HG02678 (cell line): ENCODE results near the gene SYT1.

Experiments used
- ATAC-seq: cut with Tn5 transposase; IDR thresholded peaks from one replicate; pipeline ENCODE4 v1.9.1; 2021; ENCODE audit warnings: mild to moderate bottlenecking, moderate library complexity; ENCODE audit not compliant: unreplicated experiment

The SYT1 gene

GRCh38 chr12:79274501-79275064 is 410.0 kb downstream of the SYT1 start:
- ATAC-seq = no peak

DNA sequence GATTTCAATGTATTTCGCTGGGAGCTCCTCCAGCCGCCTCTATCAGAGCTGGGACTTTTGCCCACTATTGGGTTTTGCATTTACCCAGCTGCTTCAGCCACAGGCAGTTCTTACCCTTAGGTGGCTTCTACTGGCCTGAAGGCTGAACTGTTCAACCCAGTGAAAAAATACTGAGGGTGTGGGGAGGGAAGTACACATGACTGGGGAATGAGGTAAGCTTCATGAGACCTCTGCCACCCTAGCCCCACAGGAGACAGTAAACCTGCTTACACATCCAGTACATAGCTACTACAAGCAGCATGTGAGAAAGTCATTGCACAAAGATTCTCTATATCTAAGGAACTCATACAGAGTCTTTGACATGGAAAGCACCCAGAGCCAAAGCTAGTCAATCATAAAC is 411.1 kb downstream of the SYT1 start:
- ATAC-seq = no peak

DNA sequence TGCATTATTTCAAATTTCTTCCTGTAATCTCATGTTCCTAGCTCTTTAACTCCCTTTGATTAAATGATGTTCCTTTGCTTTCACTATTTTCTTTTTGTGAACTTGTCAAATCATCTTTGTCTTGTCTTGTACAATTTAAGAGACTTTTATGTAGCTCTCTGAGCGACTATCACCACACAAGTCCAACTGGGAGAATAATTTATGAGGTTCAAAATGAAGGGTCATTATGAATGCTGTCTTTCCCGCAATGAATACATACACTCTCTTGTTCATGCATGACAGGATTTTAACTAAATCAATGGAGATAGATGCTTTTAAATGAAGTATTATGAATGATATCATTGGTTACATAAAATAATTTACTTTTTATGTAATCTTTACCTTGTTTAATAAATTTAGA is 418.8 kb downstream of the SYT1 start:
- ATAC-seq = no peak

- no peak for ATAC-seq
Observed at GRCh38 chr12:79288911-79289310, 424.3 kb downstream of the SYT1 start.

DNA sequence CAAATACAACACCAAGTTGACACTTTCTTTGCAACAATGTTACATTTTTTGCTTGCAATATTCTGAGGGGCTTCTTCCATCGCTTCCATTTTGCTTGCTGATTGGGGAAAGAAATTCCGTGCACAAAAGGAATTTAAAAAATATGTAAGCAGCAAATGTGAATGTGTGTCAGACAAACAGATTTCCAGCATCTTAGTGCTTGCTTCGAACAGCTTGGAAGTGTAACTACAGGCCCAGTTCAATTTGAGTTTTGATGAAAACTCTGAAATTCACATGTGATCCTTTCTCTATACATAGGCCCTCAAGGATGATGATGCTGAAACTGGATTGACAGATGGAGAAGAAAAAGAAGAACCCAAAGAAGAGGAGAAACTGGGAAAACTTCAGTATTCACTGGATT is 427.1 kb downstream of the SYT1 start:
- ATAC-seq = no peak

DNA sequence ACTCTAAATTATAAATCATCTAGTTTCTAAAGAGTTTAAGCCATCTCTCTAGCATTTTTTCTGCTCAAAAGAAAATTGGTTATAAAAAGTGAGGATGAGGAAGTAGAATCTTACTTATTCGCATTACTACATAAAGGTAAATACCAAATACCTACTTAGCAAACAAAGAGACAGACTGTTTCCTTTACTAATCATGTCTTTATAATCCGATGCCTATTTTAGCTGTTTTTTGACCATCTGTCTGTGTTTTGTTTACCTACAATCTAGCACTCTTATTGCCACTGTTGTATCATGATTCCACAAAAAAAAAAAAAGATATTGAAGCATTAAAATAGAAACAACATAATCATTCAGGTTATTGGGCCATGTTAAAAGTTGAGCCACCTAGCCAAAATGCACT is 430.0 kb downstream of the SYT1 start:
- ATAC-seq = no peak

DNA sequence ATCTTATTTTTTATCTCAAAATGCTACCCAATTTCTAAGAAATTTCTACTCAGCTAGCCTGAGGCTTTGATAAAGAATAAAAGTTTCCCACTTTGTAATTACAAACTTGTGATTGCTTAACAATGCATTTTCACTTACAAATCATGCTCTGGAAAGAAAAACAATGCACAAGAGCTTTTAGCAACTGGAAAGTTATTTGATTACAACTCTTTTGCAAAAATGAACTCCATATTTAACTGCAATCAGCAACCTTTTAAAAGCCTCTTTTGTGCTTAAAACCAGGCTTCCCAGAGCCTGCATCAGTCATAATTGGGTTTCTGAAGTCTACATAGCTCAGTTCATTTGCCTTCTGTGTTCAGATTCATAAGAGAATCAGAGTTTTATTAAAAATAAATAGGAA is 431.0 kb downstream of the SYT1 start:
- ATAC-seq = no peak

- no peak for ATAC-seq
Observed at GRCh38 chr12:79296133-79296532, 431.6 kb downstream of the SYT1 start.

GRCh38 chr12:79296871-79297270 is 432.3 kb downstream of the SYT1 start:
- ATAC-seq = no peak

- no peak for ATAC-seq
Observed at GRCh38 chr12:79298506-79298905, 433.9 kb downstream of the SYT1 start.

DNA sequence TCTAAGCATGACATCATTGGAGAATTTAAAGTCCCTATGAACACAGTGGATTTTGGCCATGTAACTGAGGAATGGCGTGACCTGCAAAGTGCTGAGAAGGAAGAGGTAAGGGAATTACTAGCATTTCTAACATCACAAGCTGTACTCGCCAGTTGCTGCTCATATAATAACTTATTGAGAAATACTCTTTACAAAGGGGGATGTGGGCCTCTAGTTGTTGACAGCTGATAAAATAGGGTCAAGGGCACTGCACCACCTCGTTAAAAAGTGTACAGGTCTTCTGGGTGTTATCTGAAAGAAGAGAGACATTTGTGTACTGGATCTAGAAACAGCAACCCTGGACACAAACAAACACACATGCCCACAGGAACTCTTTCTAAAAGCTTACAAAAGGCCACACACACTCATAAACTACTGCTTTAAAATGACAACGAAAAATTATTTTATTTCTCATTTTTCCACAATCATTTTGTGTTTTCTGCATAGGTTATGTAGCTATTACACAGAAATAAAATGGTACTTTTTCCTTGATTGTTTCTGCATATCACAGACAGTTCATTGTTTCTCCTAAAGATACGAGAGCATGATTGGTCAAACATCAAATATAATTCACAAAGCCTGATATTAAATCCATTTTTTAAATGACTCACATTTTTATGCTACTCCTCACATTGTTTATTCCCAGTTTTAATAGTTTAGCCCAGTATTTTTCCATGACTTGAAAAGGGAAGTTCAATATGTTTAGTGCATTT is 435.0 kb downstream of the SYT1 start:
- ATAC-seq = no peak

GRCh38 chr12:79300199-79300568 is 435.6 kb downstream of the SYT1 start:
- no peak for ATAC-seq

DNA sequence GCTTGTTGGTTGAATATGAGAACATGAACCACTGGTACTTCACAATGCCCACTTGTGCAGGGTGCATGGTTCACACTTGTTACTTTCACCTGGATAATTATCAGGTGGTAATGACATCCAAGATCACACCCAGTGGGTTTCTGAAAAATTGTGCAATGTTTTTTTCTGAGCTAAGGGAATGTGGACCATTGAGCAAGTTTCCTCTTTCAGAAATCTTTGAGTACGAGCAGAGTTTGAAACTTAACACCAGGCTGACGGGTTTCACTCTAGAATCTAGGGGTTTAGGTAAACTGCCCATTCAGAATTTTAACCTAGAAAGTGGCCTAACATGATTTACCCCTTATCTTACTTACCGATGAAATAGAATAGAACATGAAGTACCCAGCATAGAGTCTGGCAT is 436.6 kb downstream of the SYT1 start:
- no peak for ATAC-seq

DNA sequence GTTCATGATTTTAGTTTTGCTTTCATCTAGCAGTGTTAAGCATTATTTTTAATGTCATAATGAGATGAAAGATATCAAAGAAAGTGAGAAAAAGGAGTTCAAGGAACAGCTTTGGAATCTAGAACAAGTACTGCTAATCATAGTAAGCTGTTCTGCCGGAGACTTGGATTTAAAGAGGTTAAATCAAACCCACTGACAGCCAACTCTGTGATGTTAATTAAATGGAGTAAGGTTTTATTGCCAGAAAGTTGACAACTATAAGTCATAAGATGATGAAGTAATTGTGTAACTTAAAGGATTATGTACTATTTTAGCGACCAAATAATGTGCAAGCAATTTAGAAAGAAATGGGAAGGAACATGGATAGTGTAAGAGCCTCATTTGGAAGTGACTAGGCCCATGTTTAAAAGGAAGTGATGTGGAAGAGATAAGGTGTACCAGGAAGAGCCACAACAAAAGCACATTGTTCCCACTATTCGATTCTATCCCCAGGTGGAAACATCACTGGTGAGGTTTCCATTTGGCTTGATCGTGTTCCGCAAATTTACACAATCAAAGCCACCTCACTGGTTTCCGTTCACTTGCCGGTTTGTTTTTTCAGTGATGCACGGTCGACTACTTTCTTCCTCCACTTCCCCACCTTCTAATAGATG is 437.7 kb downstream of the SYT1 start:
- ATAC-seq = no peak

DNA sequence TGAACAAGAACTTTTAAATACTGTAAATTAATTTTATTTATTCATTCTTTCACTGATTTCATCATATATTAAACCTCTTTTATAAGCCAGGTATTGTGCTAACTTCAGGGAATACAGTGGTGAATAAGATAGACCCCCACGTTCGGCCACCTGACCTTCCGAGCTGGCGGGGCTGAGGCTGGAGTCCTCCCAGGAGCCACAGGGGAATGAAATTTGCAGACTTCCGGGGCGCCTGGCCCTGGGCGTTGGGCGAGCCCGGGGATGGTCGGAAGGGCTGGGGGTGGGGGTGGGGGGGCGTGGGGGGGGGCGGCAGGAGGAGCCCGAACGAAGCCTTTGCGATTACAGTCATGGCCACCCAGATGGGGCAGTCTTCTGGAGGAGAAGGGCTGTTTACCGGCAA is 442.8 kb downstream of the SYT1 start:
- ATAC-seq = no peak

DNA sequence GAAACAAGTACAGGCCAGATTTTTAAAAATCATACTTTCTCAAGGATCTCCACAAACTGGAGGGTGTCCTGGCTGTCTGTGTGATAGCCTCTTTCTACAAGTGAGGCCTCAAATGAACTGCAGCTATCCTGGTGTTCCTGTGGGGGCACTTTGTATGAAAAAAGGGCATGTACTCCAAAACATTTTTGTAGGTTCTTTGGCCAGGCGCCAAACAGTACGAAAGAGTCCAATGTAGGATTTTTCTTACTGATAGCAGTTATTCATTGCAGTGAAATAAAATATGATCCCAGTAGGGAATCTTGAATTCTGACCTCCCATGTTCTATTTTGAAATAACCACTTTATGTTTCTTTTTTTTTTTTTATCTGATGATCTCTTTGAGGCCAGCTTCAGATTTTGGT is 444.5 kb downstream of the SYT1 start:
- ATAC-seq = no peak

DNA sequence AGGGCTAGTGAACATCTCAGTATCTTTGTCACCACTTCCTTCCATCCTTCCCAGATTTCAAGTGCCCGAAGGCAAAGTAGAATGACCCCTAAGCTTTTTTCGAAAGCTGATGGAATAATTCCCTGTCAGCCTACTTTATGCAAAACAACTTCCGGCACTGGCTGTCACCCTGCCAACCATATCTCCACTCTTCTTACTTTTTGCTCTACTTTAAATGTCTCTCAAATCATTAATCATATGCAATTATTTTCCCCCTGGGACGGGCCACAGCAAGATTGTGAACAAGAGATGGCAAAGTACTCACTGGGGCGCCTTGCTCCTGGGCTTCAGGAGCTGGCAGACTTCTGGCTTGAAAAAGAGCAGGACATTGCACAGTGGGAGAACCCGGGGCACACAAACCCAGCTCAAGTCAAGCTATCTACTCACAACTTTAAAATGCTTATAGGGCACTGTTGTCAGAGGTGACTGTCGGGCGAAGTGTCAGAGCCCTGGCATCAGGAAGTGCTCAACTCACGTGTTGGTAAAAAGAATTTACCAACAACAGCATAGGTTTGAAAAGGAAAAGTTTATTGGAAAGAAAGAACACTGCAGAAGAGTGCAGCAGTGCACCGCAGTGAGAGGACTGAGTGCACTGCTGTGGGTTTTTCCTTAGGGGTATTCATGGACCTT is 452.7 kb downstream of the SYT1 start:
- ATAC-seq = no peak

DNA sequence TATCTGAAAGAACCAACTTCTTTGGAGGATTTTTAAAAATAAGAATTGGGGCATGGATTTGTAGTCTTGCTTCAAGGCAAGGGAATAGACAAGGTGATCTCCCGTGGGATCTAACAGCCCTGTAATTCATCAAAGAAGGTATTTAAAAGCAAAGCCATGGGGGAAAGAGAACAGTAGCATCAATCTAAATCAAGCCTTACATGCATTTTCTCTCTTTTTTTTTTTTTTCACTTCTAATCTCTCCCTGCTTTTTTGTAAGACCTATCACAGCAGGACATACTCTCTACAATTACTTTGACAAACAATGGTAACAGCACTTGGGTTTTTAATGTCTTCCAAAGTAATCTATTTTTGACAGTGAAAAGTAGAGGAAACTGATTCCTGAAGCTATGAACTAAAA is 458.3 kb downstream of the SYT1 start:
- no peak for ATAC-seq

- ATAC-seq = no peak
Observed at GRCh38 chr12:79324571-79324970, 460.0 kb downstream of the SYT1 start.

DNA sequence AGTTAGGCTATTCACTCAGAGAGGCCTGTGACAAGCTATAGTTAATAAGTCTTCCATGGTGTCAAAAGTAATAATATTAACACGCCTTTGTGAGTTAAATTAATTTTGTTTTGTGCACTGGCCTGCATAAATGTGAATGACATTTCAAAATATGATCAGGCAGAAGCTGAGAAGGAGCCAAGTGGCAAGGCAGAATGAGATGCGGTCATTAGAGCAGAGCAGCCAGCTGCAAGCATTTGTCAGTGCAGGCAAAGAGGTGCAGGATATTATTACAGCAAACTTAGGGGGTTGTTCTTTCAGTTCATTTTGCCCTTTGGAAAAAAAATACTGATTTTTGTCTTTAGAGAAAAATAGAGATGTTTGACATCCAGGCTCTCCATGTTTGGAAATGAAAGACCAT is 461.6 kb downstream of the SYT1 start:
- no peak for ATAC-seq

DNA sequence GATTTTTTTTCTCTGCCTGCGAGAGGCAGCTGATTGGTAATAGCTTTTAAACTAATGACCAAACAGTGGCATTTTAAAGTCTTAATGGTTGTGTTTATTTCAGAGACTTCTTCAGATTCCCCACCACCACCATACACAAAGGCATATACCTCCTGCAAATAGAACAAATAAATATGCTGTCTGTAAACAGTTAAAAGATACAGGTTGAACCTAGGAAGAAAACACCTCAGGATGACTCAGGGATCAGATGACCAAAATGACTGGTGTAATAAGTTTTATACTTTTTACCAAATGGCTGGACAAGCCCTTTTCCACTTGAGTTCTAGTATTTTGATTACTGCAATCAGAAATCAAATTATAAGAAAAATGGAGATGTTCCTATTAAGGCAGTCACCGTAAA is 462.1 kb downstream of the SYT1 start:
- ATAC-seq = no peak

GRCh38 chr12:79327465-79327864 is 462.9 kb downstream of the SYT1 start:
- no peak for ATAC-seq
